ENCODE measurements around the gene APBB1. TPM values are rescaled to one million over a fixed set of nuclear protein-coding genes. Genes with fewer than 3 reads are reported as not detected.

APBB1 gene
- 10 to 100 TPM; 23.5 to 42.4 (median 27.3) TPM for total RNA-seq
- polyA plus RNA-seq: 10 to 100 TPM; 18.6 to 25.9 (median 22.2) TPM
- long read RNA-seq, donor 1, transcript APBB1-201 (14 exons, 2,636 nt): major isoform, 6 of 7 reads
- long read RNA-seq, donor 1, partial matches to known transcripts: 0 of 7 reads
- long read RNA-seq, donor 1, other reads (novel, unspliced or antisense): 0 of 7 reads
- long read RNA-seq, donor 2, partial matches to known transcripts: 0 of 6 reads
- long read RNA-seq, donor 2, other reads (novel, unspliced or antisense): 0 of 6 reads

GRCh38 chr11:6419009-6419631, at the start of gene APBB1:
TSS of gene APBB1 (minus strand) at chr11:6419094. CDS start at chr11:6411347, 7,747 bp downstream.
- WGBS, 5 donors: 0 to 1% (median 0%) methylated on average over 24 to 75 of the region's 75 CpGs
- peaks cover 0 to 22% (median 0%) of the 10 kb centered on the region in 7 donors for H3K27me3 ChIP-seq (replicated peaks in 1 of 7)
- H3K4me1 ChIP-seq: peaks cover 4 to 58% (median 46%) of the 10 kb centered on the region in 6 donors
- no peaks in the 10 kb centered on the region for H3K36me3 ChIP-seq
- H3K27ac ChIP-seq: peak within 1 kb of the TSS; percentile 87 to 92 (median 89)
- H3K9me3 ChIP-seq: no peaks in the 10 kb centered on the region
- intact Hi-C loops (cut with DNase I; ENCODE audit: low total_unique reads): no loop called here
- H3K4me3 ChIP-seq: peak within 1 kb of the TSS; percentile 83 to 95 (median 88)
- DNase-seq: peak; percentile 91
- TF ChIP-seq POLR2A (IDR thresholded peaks at IDR 0.05): no peak
- peak in 2 of 11 experiments; percentile 7 to 23 for TF ChIP-seq CTCF (IDR thresholded peaks at IDR 0.05 in 8 of 11, conservative IDR thresholded peaks at IDR 0.05 in 3 of 11)
- peak in 2 of 3 donors; percentile 77 to 79 for TF ChIP-seq POLR2AphosphoS5 (IDR thresholded peaks at IDR 0.05)

GRCh38 chr11:6459099-6459450, 40.2 kb upstream of the APBB1 start:
- Histone ChIP-seq H3K27ac (no peak overlapping the region), H3K4me3 (no peak overlapping the region), H3K27me3 (replicated peaks in 1 of 7) (no peaks in the 10 kb centered on the region), H3K9me3 (no peaks in the 10 kb centered on the region), H3K4me1 (no peaks in the 10 kb centered on the region), H3K36me3 (peaks cover 0 to 92% (median 41%) of the 10 kb centered on the region in 6 donors)
- 63 to 93% (median 81%) methylated on average over 1 of the region's 1 CpG for WGBS, 5 donors
- TF ChIP-seq POLR2A (IDR thresholded peaks at IDR 0.05) (no peak), CTCF (IDR thresholded peaks at IDR 0.05 in 8 of 11, conservative IDR thresholded peaks at IDR 0.05 in 3 of 11) (no peak), POLR2AphosphoS5 (IDR thresholded peaks at IDR 0.05) (no peak)
- DNase-seq: no peak
- intact Hi-C loops (cut with DNase I; ENCODE audit: low total_unique reads): no loop called here

- TF ChIP-seq POLR2AphosphoS5 (IDR thresholded peaks at IDR 0.05) (no peak), CTCF (IDR thresholded peaks at IDR 0.05 in 8 of 11, conservative IDR thresholded peaks at IDR 0.05 in 3 of 11) (no peak), POLR2A (IDR thresholded peaks at IDR 0.05) (no peak)
- WGBS, 5 donors: 74 to 88% (median 86%) methylated on average over 2 of the region's 2 CpGs
- Histone ChIP-seq H3K4me1 (no peaks in the 10 kb centered on the region), H3K4me3 (no peak overlapping the region), H3K36me3 (peaks cover 0 to 92% (median 45%) of the 10 kb centered on the region in 6 donors), H3K27me3 (replicated peaks in 1 of 7) (no peaks in the 10 kb centered on the region), H3K9me3 (no peaks in the 10 kb centered on the region), H3K27ac (no peak overlapping the region)
- intact Hi-C loops (cut with DNase I; ENCODE audit: low total_unique reads): no loop called here
- DNase-seq: no peak
Observed at GRCh38 chr11:6458352-6459098, 39.6 kb upstream of the APBB1 start.

All from spleen (tissue), 13 donors.